ENCODE measurements around the gene SNX30. TPM values are rescaled to one million over a fixed set of nuclear protein-coding genes. Genes with fewer than 3 reads are reported as not detected.

SNX30 gene
- total RNA-seq, 1 experiment from 2014 or later = 12.7 TPM

GRCh38 chr9:112892981-112893380 lies 142.4 kb downstream of the SNX30 start:
- DNase-seq (ENCODE audit: low read depth, low spot score) (no peak), ATAC-seq (no peak)
- Histone ChIP-seq H3K4me2 (ENCODE audit: low read length) (no peak overlapping the region), H3K4me1 (ENCODE audit: control insufficient read depth in 1 of 2, insufficient read depth in 2 of 2, low read length in 2 of 2) (no peaks in the 10 kb centered on the region), H3K4me3 (replicated peaks in 1 of 2; ENCODE audit: low read depth in 1 of 2, low read length in 2 of 2) (no peak overlapping the region), H3K79me2 (ENCODE audit: insufficient read depth, low read length) (no peaks in the 10 kb centered on the region), H3K9me2 (ENCODE audit: insufficient read depth) (no peaks in the 10 kb centered on the region), H3K9me3 (ENCODE audit: control insufficient read depth in 1 of 2, insufficient read depth in 1 of 2, low read depth in 1 of 2, low read length in 2 of 2) (no peaks in the 10 kb centered on the region), H3K27ac (ENCODE audit: low read depth, low read length) (no peak overlapping the region), H4K20me1 (ENCODE audit: insufficient read depth) (no peaks in the 10 kb centered on the region), H3K9ac (ENCODE audit: low read length) (no peak overlapping the region), H2AFZ (ENCODE audit: low read depth, low read length, poor library complexity, severe bottlenecking) (no peak overlapping the region), H3K36me3 (ENCODE audit: control insufficient read depth in 1 of 2, insufficient read depth in 2 of 2, low read length in 2 of 2) (no peaks in the 10 kb centered on the region), H3K27me3 (ENCODE audit: insufficient read depth, low read length) (0 out of 2 replicates have a peak, but pooled peaks cover 3% of the 10 kb centered on the region)
- ChIA-PET RAD21 (ENCODE audit: low non-redundant PET in 1 of 2, low total read pairs in 2 of 2, uncharacterized antibody in 2 of 2, unreplicated experiment in 2 of 2) (no interaction called here), POLR2A (no interaction called here), CTCF (interaction anchor here (1.9 kb wide), 1 partner anchor 10 kb away, joined by 5 read pairs; no protein-coding TSS in a partner anchor)
- intact Hi-C loops (cut with micrococcal nuclease) = loop anchor here (10.0 kb wide), 1 partner anchor 798 kb away; no protein-coding TSS in a partner anchor
- no peak for TF ChIP-seq EZH2phosphoT487 (IDR thresholded peaks at IDR 0.05; ENCODE audit: borderline replicate concordance)
- no peak for TF ChIP-seq CBX3 (IDR thresholded peaks at IDR 0.05; ENCODE audit: low read depth)
- TF ChIP-seq EZH2 (IDR thresholded peaks at IDR 0.05) = no peak
- TF ChIP-seq ZNF274 (IDR thresholded peaks at IDR 0.05; ENCODE audit: low read depth, low read length) = no peak
- no peak for TF ChIP-seq ZFX (IDR thresholded peaks at IDR 0.05)
- TF ChIP-seq CEBPB (IDR thresholded peaks at IDR 0.05; ENCODE audit: low read depth) = no peak
- TF ChIP-seq REST (IDR thresholded peaks at IDR 0.05; ENCODE audit: low read depth) = no peak
- TF ChIP-seq POLR2AphosphoS5 (IDR thresholded peaks at IDR 0.05; ENCODE audit: low read depth, low read length) = no peak
- TF ChIP-seq MAX (IDR thresholded peaks at IDR 0.05) = no peak
- TF ChIP-seq ATF3 (IDR thresholded peaks at IDR 0.05) = no peak
- no peak for TF ChIP-seq CTCF (IDR thresholded peaks at IDR 0.05 in 2 of 3, conservative IDR thresholded peaks at IDR 0.05 in 1 of 3; ENCODE audit: borderline replicate concordance in 1 of 3, insufficient read depth in 1 of 3, low read depth in 2 of 3, low read length in 2 of 3)
- TF ChIP-seq SP1 (IDR thresholded peaks at IDR 0.05; ENCODE audit: low read depth) = no peak
- no peak for TF ChIP-seq JUND (IDR thresholded peaks at IDR 0.05)
- no peak for TF ChIP-seq POLR2A (IDR thresholded peaks at IDR 0.05; ENCODE audit: borderline replicate concordance, extremely low read depth, insufficient read depth, insufficient read length)
- no peak for TF ChIP-seq FOSL1 (IDR thresholded peaks at IDR 0.05; ENCODE audit: low read depth)
- BruUV-seq (replicated peaks) = no TSS peak
